OCI-LY7 (cell line): ENCODE data around the gene CDKN2C. TPM values are rescaled to one million over a fixed set of nuclear protein-coding genes. Genes with fewer than 3 reads are reported as not detected.

Experiments used
- BruUV-seq: library from RNA; stranded (reverse); fragments of 400-500 nt; replicated peaks from 2 replicates; lab custom pipeline; 2021; lab: Mats Ljungman, UMichigan
- CTCF ChIA-PET: fragments of 300-600 bp; sonication (Branson Sonifier 250); formaldehyde crosslinking; loops from one replicate; lab custom pipeline; 2022; ENCODE audit warnings: antibody characterized with exemption; ENCODE audit not compliant: unreplicated experiment; lab: Charles Lee
- POLR2A ChIA-PET: fragments of 300-600 bp; sonication (Branson Sonifier 250); formaldehyde crosslinking; loops from one replicate; lab custom pipeline; 2022; ENCODE audit warnings: antibody characterized with exemption; lab: Charles Lee
- DNase-seq: peaks from one replicate; pipeline ENCODE4 v3.0.0-alpha.2; 2015; ENCODE audit warnings: low spot score
- H2AFZ ChIP-seq: fragments of 200-600 bp; sonication (generic), shearing (Covaris generic); 2 replicates; pipeline ENCODE4 v1.6.1; 2014; ENCODE audit warnings: mild to moderate bottlenecking, antibody characterized with exemption, low read length, moderate library complexity
- H3K27ac ChIP-seq: fragments of 200-600 bp; sonication (generic); 2 replicates; pipeline ENCODE4 v1.5.1; 2014; ENCODE audit warnings: mixed run types, low read depth, mild to moderate bottlenecking, moderate library complexity, low read length, inconsistent platforms; ENCODE audit not compliant: poor library complexity, severe bottlenecking
- H3K36me3 ChIP-seq: fragments of 200-600 bp; sonication (generic); 2 replicates; pipeline ENCODE4 v1.6.1; 2014; ENCODE audit warnings: mild to moderate bottlenecking, antibody characterized with exemption, low read length, moderate library complexity, mixed read lengths; ENCODE audit not compliant: insufficient read depth
- H3K4me1 ChIP-seq: fragments of 200-600 bp; sonication (generic); 2 replicates; pipeline ENCODE4 v1.5.1; 2014; ENCODE audit warnings: mild to moderate bottlenecking, low read length; ENCODE audit not compliant: insufficient read depth, poor library complexity, severe bottlenecking
- H3K4me2 ChIP-seq: fragments of 200-600 bp; sonication (generic); 2 replicates; pipeline ENCODE4 v1.6.1; 2014; ENCODE audit warnings: mild to moderate bottlenecking, low read length
- H3K4me3 ChIP-seq: fragments of 200-600 bp; sonication (generic); 2 replicates; pipeline ENCODE4 v1.5.1; 2014; ENCODE audit warnings: mild to moderate bottlenecking, low read depth, low read length; ENCODE audit not compliant: poor library complexity, severe bottlenecking
- H3K79me2 ChIP-seq: fragments of 200-600 bp; sonication (generic); 2 replicates; pipeline ENCODE4 v1.6.1; 2016; ENCODE audit warnings: low read depth, mild to moderate bottlenecking, low read length, moderate library complexity, mixed read lengths; ENCODE audit not compliant: insufficient read depth
- H3K9me2 ChIP-seq: fragments of 200-600 bp; sonication (generic); 2 replicates; pipeline ENCODE4 v1.6.1; 2016; ENCODE audit warnings: mild to moderate bottlenecking, low read length, mixed read lengths; ENCODE audit not compliant: insufficient read depth
- H3K9me3 ChIP-seq: fragments of 200-600 bp; sonication (generic); 2 replicates; pipeline ENCODE4 v1.6.1; 2014; ENCODE audit warnings: mild to moderate bottlenecking, mixed run types, low read length, mixed read lengths
- H4K20me1 ChIP-seq: fragments of 200-600 bp; sonication (generic); 2 replicates; pipeline ENCODE4 v1.6.1; 2014; ENCODE audit warnings: mild to moderate bottlenecking, antibody characterized with exemption, low read length, moderate library complexity, mixed read lengths; ENCODE audit not compliant: insufficient read depth
- CTCF ChIP-seq: fragments of 200-600 bp; sonication (generic); conservative IDR thresholded peaks from 2 replicates; pipeline ENCODE4 v1.5.1; 2014; ENCODE audit warnings: mild to moderate bottlenecking, antibody characterized with exemption, low read length, moderate library complexity, mixed read lengths
- EZH2phosphoT487 ChIP-seq: fragments of 200-600 bp; sonication (generic); IDR thresholded peaks from 2 replicates; pipeline ENCODE4 v1.6.1; 2018; ENCODE audit warnings: low read depth, borderline replicate concordance, mild to moderate bottlenecking, mixed run types, antibody characterized with exemption, low read length, moderate library complexity, mixed read lengths
- intact Hi-C: fragments of 100-400 bp; cut with micrococcal nuclease; formaldehyde crosslinking; loops from one replicate; pipeline ENCODE4 v1.10.0; 2022; ENCODE audit not compliant: unreplicated experiment
- total RNA-seq, 2 experiments: library from RNA; depleted of rRNA in 1 of 2; stranded (reverse); fragments of >200 nt in 1 of 2; shearing (Covaris generic) in 1 of 2; gene quantifications; 2 replicates each; pipeline ENCODE4 v1.2.3, GENCODE V29; 2014 to 2022

The CDKN2C gene
- total RNA-seq, 2 experiments from 2014 or later: 46.6 to 71.0 TPM

GRCh38 chr1:50972766-50973165, 2.7 kb downstream of the CDKN2C start:
- Histone ChIP-seq H3K4me2 (peak overlapping the region; percentile 83), H3K4me3 (peak overlapping the region; percentile 88), H2AFZ (no peak overlapping the region), H3K9me3 (no peaks in the 10 kb centered on the region), H4K20me1 (peaks cover 18% of the 10 kb centered on the region; the same call in 1 of the 2 replicates), H3K27ac (no peak overlapping the region), H3K9me2 (no peaks in the 10 kb centered on the region), H3K79me2 (peaks cover 42% of the 10 kb centered on the region), H3K4me1 (peaks cover 32% of the 10 kb centered on the region), H3K36me3 (peaks cover 38% of the 10 kb centered on the region)
- CTCF ChIA-PET: no interaction called here
- POLR2A ChIA-PET: interaction anchor here (0.6 to 2.2 kb wide), 8 partner anchors 9 to 305 kb away, joined by 3 to 11 read pairs (median 4); partner anchors contain the start of gene FAF1
- intact Hi-C loops: no loop called here
- TF ChIP-seq EZH2phosphoT487: no peak
- DNase-seq: no peak
- no TSS peak for BruUV-seq

DNA sequence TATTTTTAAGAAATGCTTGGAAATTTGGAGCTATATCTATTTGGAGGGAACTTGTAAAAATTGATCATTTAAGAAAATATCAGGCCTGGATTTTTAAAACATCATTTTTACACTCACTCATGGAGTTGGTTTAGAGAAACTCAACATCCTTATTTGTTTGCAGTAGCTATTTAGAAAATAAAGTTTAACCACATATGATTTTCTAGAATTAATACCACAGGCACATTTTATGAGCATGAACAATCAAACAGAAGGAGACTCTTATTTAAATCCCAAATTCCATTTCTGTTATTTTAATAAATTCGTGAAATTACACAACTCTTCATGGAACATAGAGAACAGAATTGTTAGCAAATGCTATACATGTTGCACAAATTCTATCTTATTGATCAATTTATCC, 3.2 kb downstream of the CDKN2C start:
- peaks cover 38% of the 10 kb centered on the region for H3K36me3 ChIP-seq
- no peak for DNase-seq
- H4K20me1 ChIP-seq: peaks cover 18% of the 10 kb centered on the region; the same call in 1 of the 2 replicates
- TF ChIP-seq EZH2phosphoT487: no peak
- no peak for TF ChIP-seq CTCF
- H3K27ac ChIP-seq: no peak overlapping the region
- ChIA-PET POLR2A (interaction anchor here (0.6 to 2.2 kb wide), 6 partner anchors 11 to 304 kb away, joined by 3 to 11 read pairs (median 4); partner anchors contain the start of gene FAF1), CTCF (no interaction called here)
- H3K9me2 ChIP-seq: no peaks in the 10 kb centered on the region
- intact Hi-C loops: no loop called here
- no peaks in the 10 kb centered on the region for H3K9me3 ChIP-seq
- H3K4me1 ChIP-seq: peaks cover 30% of the 10 kb centered on the region
- peaks cover 42% of the 10 kb centered on the region for H3K79me2 ChIP-seq
- H3K4me2 ChIP-seq: peak overlapping the region; percentile 83
- no peak overlapping the region for H2AFZ ChIP-seq
- H3K4me3 ChIP-seq: peak overlapping the region; percentile 88
- no TSS peak for BruUV-seq

- intact Hi-C loops: no loop called here
- CTCF ChIA-PET: no interaction called here
- H3K4me1 ChIP-seq: peaks cover 35% of the 10 kb centered on the region
- peak overlapping the region; percentile 83 for H3K4me2 ChIP-seq
- H3K9me2 ChIP-seq: no peaks in the 10 kb centered on the region
- H3K9me3 ChIP-seq: no peaks in the 10 kb centered on the region
- H3K4me3 ChIP-seq: no peak overlapping the region
- peaks cover 38% of the 10 kb centered on the region for H3K36me3 ChIP-seq
- H4K20me1 ChIP-seq: peaks cover 18% of the 10 kb centered on the region; the same call in 1 of the 2 replicates
- BruUV-seq: no TSS peak
- H3K79me2 ChIP-seq: peaks cover 42% of the 10 kb centered on the region
- POLR2A ChIA-PET: interaction anchor here (0.6 to 2.2 kb wide), 3 partner anchors 14 to 261 kb away, joined by 3 to 11 read pairs (median 3); no protein-coding TSS in a partner anchor
- H2AFZ ChIP-seq: no peak overlapping the region
- no peak for DNase-seq
- H3K27ac ChIP-seq: no peak overlapping the region
- TF ChIP-seq EZH2phosphoT487: no peak
- TF ChIP-seq CTCF: no peak
Observed at GRCh38 chr1:50973875-50974617, 4.0 kb downstream of the CDKN2C start.
